ENCODE results near the gene DAP. TPM values are rescaled to one million over a fixed set of nuclear protein-coding genes. Genes with fewer than 3 reads are reported as not detected.

DAP gene
- total RNA-seq, 3 donors from 2014 or later (not counting 1 experiment from before 2014, with no cell fraction given) = 38.4 to 48.9 (median 44.9) TPM

DNA sequence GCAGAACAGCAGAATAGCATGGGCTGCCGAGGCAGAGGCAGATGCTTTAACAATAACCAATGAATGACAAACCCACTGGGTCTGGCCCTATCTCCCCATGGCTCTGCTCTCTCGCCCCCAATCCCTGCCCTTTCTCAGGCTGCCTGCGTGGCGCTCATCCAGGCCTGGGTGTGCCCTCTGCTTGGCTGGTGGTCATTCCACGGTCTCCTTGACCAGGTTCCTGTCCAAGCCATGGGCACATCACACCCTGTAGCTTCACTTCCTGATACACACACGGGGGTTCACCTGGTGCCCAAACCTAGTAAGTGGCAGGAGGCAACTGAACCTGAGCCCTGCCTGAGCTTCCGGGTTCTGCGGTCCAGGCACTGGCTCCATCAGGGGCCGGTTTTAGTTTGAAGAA lies 87.6 kb downstream of the DAP start:
- Mint-ChIP-seq H3K9me3 (no peaks in the 10 kb centered on the region), H3K27me3 (ENCODE audit: low read depth in 2 of 2) (peaks cover 10 to 11% of the 10 kb centered on the region in 2 donors), H3K27ac (no peak overlapping the region), H3K4me1 (peaks cover 23 to 26% of the 10 kb centered on the region in 2 donors), H3K36me3 (peaks cover 16% of the 10 kb centered on the region), H3K4me3 (no peak overlapping the region)
- H3K9me3 ChIP-seq (ENCODE audit: control insufficient read depth, insufficient read depth, low read length) = no peaks in the 10 kb centered on the region
- H3K4me3 ChIP-seq (ENCODE audit: low read length) = no peak overlapping the region
- H3K27ac ChIP-seq (ENCODE audit: low read length) = no peak overlapping the region
- no peaks in the 10 kb centered on the region for H3K27me3 ChIP-seq (ENCODE audit: control insufficient read depth, insufficient read depth, low read length)
- TF ChIP-seq, protein P1, sequence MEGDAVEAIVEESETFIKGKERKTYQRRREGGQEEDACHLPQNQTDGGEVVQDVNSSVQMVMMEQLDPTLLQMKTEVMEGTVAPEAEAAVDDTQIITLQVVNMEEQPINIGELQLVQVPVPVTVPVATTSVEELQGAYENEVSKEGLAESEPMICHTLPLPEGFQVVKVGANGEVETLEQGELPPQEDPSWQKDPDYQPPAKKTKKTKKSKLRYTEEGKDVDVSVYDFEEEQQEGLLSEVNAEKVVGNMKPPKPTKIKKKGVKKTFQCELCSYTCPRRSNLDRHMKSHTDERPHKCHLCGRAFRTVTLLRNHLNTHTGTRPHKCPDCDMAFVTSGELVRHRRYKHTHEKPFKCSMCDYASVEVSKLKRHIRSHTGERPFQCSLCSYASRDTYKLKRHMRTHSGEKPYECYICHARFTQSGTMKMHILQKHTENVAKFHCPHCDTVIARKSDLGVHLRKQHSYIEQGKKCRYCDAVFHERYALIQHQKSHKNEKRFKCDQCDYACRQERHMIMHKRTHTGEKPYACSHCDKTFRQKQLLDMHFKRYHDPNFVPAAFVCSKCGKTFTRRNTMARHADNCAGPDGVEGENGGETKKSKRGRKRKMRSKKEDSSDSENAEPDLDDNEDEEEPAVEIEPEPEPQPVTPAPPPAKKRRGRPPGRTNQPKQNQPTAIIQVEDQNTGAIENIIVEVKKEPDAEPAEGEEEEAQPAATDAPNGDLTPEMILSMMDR (IDR thresholded peaks at IDR 0.05) = no peak
- intact Hi-C loops (cut with micrococcal nuclease) = no loop called here
- no peaks in the 10 kb centered on the region for H3K4me1 ChIP-seq (ENCODE audit: control insufficient read depth, insufficient read depth, low read length)
- peaks cover 7% of the 10 kb centered on the region for H3K36me3 ChIP-seq (ENCODE audit: control insufficient read depth, insufficient read depth, low read length)
- DNase-seq (no peak), ATAC-seq (no peak)
- WGBS (ENCODE audit: insufficient coverage) = 85% methylated on average over 9 of the region's 9 CpGs

DNA sequence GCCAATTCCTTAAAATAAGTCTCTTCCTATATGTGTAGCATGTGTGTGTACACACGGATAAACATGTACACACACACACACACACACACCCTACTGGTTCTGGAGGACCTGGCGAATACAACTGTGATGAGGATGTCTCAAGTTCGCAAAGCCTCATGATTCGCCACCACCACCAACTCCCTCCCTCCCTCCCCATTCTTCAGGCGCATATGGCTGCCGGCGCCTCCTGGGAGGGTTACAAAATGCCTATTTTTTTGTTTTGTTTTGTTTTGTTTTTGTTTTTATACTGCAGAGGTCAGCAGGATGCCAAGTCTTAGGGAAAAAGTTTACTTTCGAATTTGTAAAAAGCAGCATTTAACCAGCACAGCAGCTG lies 88.0 kb downstream of the DAP start:
- DNase-seq (no peak), ATAC-seq (no peak)
- no peak overlapping the region for H3K4me3 ChIP-seq (ENCODE audit: low read length)
- H3K36me3 ChIP-seq (ENCODE audit: control insufficient read depth, insufficient read depth, low read length) = peaks cover 5% of the 10 kb centered on the region
- Mint-ChIP-seq H3K27ac (no peak overlapping the region), H3K4me3 (no peak overlapping the region), H3K9me3 (no peaks in the 10 kb centered on the region), H3K36me3 (peaks cover 14% of the 10 kb centered on the region), H3K27me3 (ENCODE audit: low read depth in 2 of 2) (peaks cover 10 to 11% of the 10 kb centered on the region in 2 donors), H3K4me1 (peaks cover 23% of the 10 kb centered on the region in 2 donors)
- WGBS (ENCODE audit: insufficient coverage) = 89% methylated on average over 5 of the region's 8 CpGs
- H3K27ac ChIP-seq (ENCODE audit: low read length) = no peak overlapping the region
- TF ChIP-seq, protein P1 (IDR thresholded peaks at IDR 0.05) = no peak
- no peaks in the 10 kb centered on the region for H3K9me3 ChIP-seq (ENCODE audit: control insufficient read depth, insufficient read depth, low read length)
- intact Hi-C loops (cut with micrococcal nuclease) = no loop called here
- H3K4me1 ChIP-seq (ENCODE audit: control insufficient read depth, insufficient read depth, low read length) = no peaks in the 10 kb centered on the region
- H3K27me3 ChIP-seq (ENCODE audit: control insufficient read depth, insufficient read depth, low read length) = no peaks in the 10 kb centered on the region

DNA sequence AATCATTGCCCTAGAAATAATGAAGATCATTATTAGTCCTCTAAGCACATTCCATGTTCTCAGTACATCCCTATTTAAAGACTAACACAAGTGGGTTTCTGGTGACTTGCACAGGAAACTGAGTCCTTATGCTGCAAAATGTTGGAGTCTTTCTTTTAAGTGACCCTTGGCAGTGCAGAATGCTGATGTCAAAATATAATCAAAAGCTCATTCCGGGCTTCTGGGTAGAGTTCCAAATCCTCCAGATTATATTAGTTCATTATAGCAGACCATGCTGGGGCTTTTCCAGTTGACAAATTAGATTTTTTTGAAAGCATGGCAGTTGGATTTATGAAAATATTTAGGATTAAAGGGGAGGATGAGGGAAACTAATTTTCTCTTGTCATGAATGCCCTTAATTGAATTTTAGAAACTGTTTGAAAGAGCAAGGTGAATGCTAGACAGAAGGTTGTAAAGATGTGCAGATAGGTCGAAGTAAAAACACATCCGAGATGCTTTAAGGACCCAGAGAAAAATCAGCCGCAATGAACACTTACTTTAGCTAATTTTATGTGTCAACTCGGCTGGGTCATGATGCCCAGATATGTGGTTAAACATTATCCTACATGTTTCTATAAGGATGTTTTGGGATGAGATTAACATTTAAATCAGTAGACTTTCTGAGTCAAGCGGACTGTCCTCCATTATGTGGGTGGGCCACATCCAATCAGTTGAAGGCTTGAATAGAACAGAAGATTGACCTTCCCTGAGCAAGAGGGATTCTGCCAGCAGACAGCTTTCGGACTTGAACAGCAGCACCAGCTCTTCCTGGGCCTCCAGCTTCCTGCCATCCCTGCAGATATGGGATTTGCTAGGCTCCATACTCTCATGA lies 88.7 kb downstream of the DAP start:
- TF ChIP-seq, protein P1 (IDR thresholded peaks at IDR 0.05) = no peak
- no peaks in the 10 kb centered on the region for H3K4me1 ChIP-seq (ENCODE audit: control insufficient read depth, insufficient read depth, low read length)
- Mint-ChIP-seq H3K4me3 (no peak overlapping the region), H3K9me3 (no peaks in the 10 kb centered on the region), H3K27me3 (ENCODE audit: low read depth in 2 of 2) (peaks cover 10 to 11% of the 10 kb centered on the region in 2 donors), H3K27ac (no peak overlapping the region), H3K4me1 (peaks cover 19 to 20% of the 10 kb centered on the region in 2 donors), H3K36me3 (peaks cover 8% of the 10 kb centered on the region)
- H3K4me3 ChIP-seq (ENCODE audit: low read length) = no peak overlapping the region
- H3K36me3 ChIP-seq (ENCODE audit: control insufficient read depth, insufficient read depth, low read length) = peaks cover 2% of the 10 kb centered on the region
- no peak overlapping the region for H3K27ac ChIP-seq (ENCODE audit: low read length)
- 97% methylated on average over 7 of the region's 7 CpGs for WGBS (ENCODE audit: insufficient coverage)
- no peaks in the 10 kb centered on the region for H3K9me3 ChIP-seq (ENCODE audit: control insufficient read depth, insufficient read depth, low read length)
- intact Hi-C loops (cut with micrococcal nuclease) = no loop called here
- DNase-seq (no peak), ATAC-seq (no peak)
- H3K27me3 ChIP-seq (ENCODE audit: control insufficient read depth, insufficient read depth, low read length) = no peaks in the 10 kb centered on the region

Data from natural killer cell (primary cell).